Right cardiac atrium (tissue), 5 donors: Measurements from ENCODE around the gene LANCL2. TPM values are rescaled to one million over a fixed set of nuclear protein-coding genes. Genes with fewer than 3 reads are reported as not detected.

ENCODE experiments used
- ATAC-seq, 2 donors: fragments of 200-7000 bp; cut with Tn5 transposase; one replicate each; pipeline versions ENCODE4 v1.8.0 to v1.9.1; 2020; ENCODE audit warnings: moderate library complexity in 2 of 2, mild to moderate bottlenecking in 1 of 2
- DNase-seq, 3 donors: peaks; one replicate each; pipeline ENCODE4 v3.0.0-alpha.2; 2020
- H3K27ac ChIP-seq: one replicate; pipeline ENCODE4 v1.5.1; 2013; ENCODE audit warnings: mild to moderate bottlenecking, low read length, control low read depth, moderate library complexity
- H3K27me3 ChIP-seq: one replicate; pipeline ENCODE4 v1.6.1; 2013; ENCODE audit not compliant: control insufficient read depth, insufficient read depth
- H3K4me1 ChIP-seq: one replicate; pipeline ENCODE4 v1.6.1; 2013; ENCODE audit warnings: low read length; ENCODE audit not compliant: control insufficient read depth, insufficient read depth
- H3K4me3 ChIP-seq: one replicate; pipeline ENCODE4 v1.5.1; 2013; ENCODE audit warnings: low read length, control low read depth
- H3K9me3 ChIP-seq: one replicate; pipeline ENCODE4 v1.6.1; 2013; ENCODE audit warnings: low read length; ENCODE audit not compliant: control insufficient read depth
- WGBS: extraction: QIAGEN DNeasy Blood & Tissue Kit; methylation state at CpG from one replicate; pipeline ENCODE4 v1.1.7; 2013; 5-methylcytosine and 5-hydroxymethylcytosine counted together
- intact Hi-C, 4 donors: fragments of 100-400 bp; cut with DNase I; formaldehyde crosslinking; loops; one replicate each; pipeline versions ENCODE4 v1.11.0 to v1.14.0; 2022 to 2023
- polyA plus RNA-seq: library from polyadenylated mRNA; stranded (reverse); fragments of 200-250 nt; gene quantifications from one replicate; pipeline ENCODE4 v1.2.3, GENCODE V29; 2013
- total RNA-seq, 4 donors: library from RNA; stranded (reverse); fragmentation: NEBNext Ultra II Directional; extraction: Animal tissue kit (Norgen Biotek cat#: 25700); gene quantifications; one replicate each; pipeline ENCODE4 v1.2.1, GENCODE V29; 2021
- donor health status: healthy with polysubstance abuse.
- donor health status: DM: no; HTN: yes; CAD: no.
- donor health status: DM: no; HTN: no; CAD: no.
- donor health status: DM: no; HTN: yes; CAD: no; lungs with severe emphysema.
- donor health status: DM: yes; HTN: yes; CAD: no.

LANCL2 gene
- total and polyA plus RNA-seq, 5 donors = 4.2 to 9.9 (median 8.7) TPM

DNA sequence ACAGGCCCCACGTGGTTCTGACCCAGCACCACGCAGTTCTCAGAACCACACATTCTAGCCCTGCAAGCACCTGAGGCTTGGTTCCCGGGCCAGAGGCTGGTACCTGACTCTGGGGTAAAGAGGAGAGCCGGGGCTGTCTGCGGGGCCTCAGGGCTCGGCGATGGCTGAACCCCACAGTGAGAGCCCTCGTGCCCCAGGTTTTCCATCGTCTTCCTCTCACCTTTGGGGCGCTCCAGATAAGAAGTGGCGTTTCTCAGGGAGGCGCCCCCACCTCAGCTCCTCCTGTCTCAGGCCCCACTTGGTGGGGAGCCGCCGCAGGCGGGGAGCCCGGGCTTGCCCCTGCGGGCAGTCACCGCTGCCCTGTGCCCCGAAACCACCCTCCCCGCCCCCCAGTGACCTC is 2.2 kb upstream of the LANCL2 start:
- DNase-seq = no peak
- Histone ChIP-seq H3K9me3 (no peaks in the 10 kb centered on the region), H3K27me3 (no peaks in the 10 kb centered on the region), H3K4me1 (no peaks in the 10 kb centered on the region), H3K27ac (no peak overlapping the region), H3K4me3 (no peak overlapping the region)
- intact Hi-C loops = no loop called here
- whole genome bisulfite sequencing = 89% methylated on average over 20 of the region's 20 CpGs
- ATAC-seq = no peak

DNA sequence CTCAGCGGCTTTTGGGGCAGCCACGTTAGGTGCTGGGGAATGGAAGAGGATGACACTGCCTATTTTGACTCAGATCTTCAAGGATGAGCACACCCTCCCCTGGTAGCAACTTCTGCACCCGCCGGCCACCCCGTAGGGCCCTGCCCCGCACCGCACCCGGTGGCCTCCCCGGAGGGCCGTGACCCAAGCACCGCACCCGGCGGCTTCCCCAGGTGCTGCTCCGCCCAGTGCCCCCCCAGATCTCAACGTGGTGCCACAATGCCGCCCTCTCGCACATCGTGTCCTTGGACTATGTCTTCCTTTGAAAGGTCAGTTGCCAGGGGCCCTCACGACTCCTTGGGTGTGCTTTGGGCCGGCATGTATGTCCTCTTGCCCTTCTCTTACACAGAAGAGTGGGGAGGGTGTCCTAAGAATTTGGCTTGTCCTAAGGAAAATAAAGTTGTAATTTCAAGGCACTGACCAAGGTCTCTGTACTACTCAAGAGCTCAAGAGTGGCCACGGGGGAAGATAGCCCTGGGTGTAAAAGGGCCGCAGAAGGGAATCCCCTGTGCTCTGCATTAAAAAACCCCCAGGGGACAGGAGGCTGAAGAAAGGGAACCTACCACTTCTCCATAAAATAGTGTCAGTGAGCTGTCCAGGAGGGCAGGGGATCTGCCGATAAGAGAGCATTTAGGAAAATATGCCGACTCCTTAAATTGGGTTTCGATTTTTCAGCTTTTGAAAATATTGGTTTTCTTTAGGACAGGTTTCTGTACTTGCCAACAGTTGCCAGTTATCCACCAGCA is 1.6 kb upstream of the LANCL2 start:
- no peak for ATAC-seq
- H3K4me3 ChIP-seq = no peak overlapping the region
- DNase-seq = peak in 1 of 3 donors; percentile 41
- no peaks in the 10 kb centered on the region for H3K9me3 ChIP-seq
- H3K4me1 ChIP-seq = no peaks in the 10 kb centered on the region
- WGBS = 89% methylated on average over 25 of the region's 25 CpGs
- intact Hi-C loops = no loop called here
- no peak overlapping the region for H3K27ac ChIP-seq
- H3K27me3 ChIP-seq = no peaks in the 10 kb centered on the region

GRCh38 chr7:55365675-55366460 is 731 bp downstream of the LANCL2 start:
- Histone ChIP-seq H3K27me3 (no peaks in the 10 kb centered on the region), H3K27ac (peak overlapping the region; percentile 94), H3K4me3 (peak overlapping the region; percentile 84), H3K9me3 (no peaks in the 10 kb centered on the region), H3K4me1 (no peaks in the 10 kb centered on the region)
- DNase-seq (peak; percentile 96 to 98 (median 98)), ATAC-seq (peak; percentile 99)
- WGBS = under 1% methylated on average over 101 of the region's 101 CpGs
- intact Hi-C loops = no loop called here

DNA sequence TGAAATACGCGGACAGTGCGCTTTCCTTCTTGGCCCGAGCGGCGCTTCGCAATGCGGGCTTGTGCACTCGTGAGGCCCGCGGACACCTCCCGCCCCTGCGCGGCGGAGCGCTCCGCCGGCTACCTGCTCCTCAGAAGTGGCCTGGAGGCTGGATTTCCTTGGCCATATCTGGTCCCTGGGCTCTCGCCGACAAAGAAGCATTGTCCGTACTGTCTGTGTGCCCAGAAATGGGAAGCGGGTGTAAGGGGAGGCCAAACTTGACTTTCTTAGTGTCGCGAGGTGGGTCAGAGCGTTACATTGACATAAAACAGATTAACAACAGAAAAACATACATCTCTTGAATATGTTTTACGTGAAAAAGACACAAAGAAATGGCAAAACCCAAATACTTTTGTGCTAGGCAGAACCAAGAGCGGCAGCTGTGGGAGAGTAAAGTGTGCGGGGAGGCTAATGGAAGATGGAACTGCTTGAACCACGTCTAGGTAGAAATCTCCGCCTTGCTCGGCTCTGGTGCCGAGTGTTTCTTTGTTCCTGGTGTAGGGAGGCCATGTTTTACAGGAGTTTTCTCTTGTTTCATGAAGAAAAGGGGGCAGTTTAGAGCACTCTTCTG is 1.4 kb downstream of the LANCL2 start:
- no peaks in the 10 kb centered on the region for H3K4me1 ChIP-seq
- H3K27me3 ChIP-seq = no peaks in the 10 kb centered on the region
- peak overlapping the region; percentile 84 for H3K4me3 ChIP-seq
- peak overlapping the region; percentile 69 for H3K27ac ChIP-seq
- WGBS = under 1% methylated on average over 32 of the region's 32 CpGs
- peak; percentile 25 to 39 for ATAC-seq
- DNase-seq = no peak
- intact Hi-C loops = no loop called here
- H3K9me3 ChIP-seq = no peaks in the 10 kb centered on the region

GRCh38 chr7:55367283-55367840 is 2.2 kb downstream of the LANCL2 start:
- Histone ChIP-seq H3K4me1 (no peaks in the 10 kb centered on the region), H3K27me3 (no peaks in the 10 kb centered on the region), H3K27ac (no peak overlapping the region), H3K9me3 (no peaks in the 10 kb centered on the region), H3K4me3 (peak overlapping the region; percentile 84)
- no peak for DNase-seq
- WGBS = 96% methylated on average over 19 of the region's 19 CpGs
- ATAC-seq = no peak
- intact Hi-C loops = no loop called here

DNA sequence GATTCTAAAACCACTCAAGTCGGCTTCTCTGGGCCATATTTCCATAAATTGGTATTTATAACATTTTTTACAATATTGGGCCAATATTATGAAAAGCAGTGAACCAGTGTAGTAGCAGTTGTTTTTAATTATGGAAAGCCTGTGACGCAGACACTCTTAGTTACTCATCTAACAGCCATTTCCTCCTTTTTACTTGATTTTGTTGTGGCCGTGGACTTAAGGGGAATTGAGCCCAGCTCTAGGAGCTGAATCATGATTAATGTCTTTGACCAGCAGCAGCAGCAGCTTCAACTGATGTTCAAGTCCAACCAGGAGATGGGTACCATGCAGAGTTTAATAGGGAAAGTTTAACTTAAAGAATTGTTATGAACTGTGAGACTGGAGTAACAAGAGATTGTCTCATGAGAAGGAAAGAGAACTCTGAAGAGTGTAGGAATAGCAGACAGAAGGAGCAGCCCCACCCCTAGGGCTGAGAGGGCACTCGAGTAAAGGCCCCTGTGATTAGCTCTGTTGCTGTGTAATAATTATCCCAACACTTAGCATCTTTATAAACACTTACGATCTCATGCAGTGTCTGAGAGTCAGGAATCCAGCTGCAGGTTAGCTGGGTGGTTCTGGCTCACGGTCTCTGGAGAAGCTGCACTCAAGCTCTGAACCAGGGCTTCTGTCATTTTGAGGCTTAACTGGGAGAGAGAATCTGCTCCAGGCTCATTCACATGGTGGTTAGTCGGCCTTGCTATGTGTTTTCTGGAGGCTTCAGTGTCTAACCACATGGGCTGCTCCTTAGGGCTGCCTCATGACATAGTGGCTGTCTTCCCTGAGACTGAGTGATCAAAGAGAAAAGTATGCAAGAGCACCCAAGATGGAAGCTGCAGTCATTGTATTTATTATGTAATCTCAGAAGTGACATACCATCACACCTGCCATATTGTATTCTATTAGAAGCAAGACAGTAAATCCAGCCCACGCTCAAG is 4.6 kb downstream of the LANCL2 start:
- Histone ChIP-seq H3K9me3 (no peaks in the 10 kb centered on the region), H3K27me3 (no peaks in the 10 kb centered on the region), H3K27ac (no peak overlapping the region), H3K4me1 (no peaks in the 10 kb centered on the region), H3K4me3 (no peak overlapping the region)
- ATAC-seq = no peak
- 83% methylated on average over 8 of the region's 8 CpGs for WGBS
- intact Hi-C loops = no loop called here
- DNase-seq = no peak

GRCh38 chr7:55374213-55374612 is 9.1 kb downstream of the LANCL2 start:
- H3K27me3 ChIP-seq = no peaks in the 10 kb centered on the region
- WGBS = 89% methylated on average over 2 of the region's 2 CpGs
- H3K4me1 ChIP-seq = no peaks in the 10 kb centered on the region
- no peak for DNase-seq
- no peak overlapping the region for H3K4me3 ChIP-seq
- no peak for ATAC-seq
- H3K27ac ChIP-seq = no peak overlapping the region
- no peaks in the 10 kb centered on the region for H3K9me3 ChIP-seq
- intact Hi-C loops = no loop called here

GRCh38 chr7:55375237-55375636 is 10.1 kb downstream of the LANCL2 start:
- no peak overlapping the region for H3K27ac ChIP-seq
- WGBS = 90% methylated on average over 4 of the region's 4 CpGs
- no peaks in the 10 kb centered on the region for H3K4me1 ChIP-seq
- intact Hi-C loops = no loop called here
- DNase-seq (no peak), ATAC-seq (no peak)
- no peaks in the 10 kb centered on the region for H3K27me3 ChIP-seq
- no peaks in the 10 kb centered on the region for H3K9me3 ChIP-seq
- no peak overlapping the region for H3K4me3 ChIP-seq

GRCh38 chr7:55377162-55377817 is 12.2 kb downstream of the LANCL2 start:
- Histone ChIP-seq H3K4me1 (no peaks in the 10 kb centered on the region), H3K4me3 (no peak overlapping the region), H3K27me3 (no peaks in the 10 kb centered on the region), H3K27ac (no peak overlapping the region), H3K9me3 (no peaks in the 10 kb centered on the region)
- intact Hi-C loops = no loop called here
- WGBS = 81% methylated on average over 4 of the region's 4 CpGs
- ATAC-seq (no peak), DNase-seq (no peak)

GRCh38 chr7:55379285-55379684 is 14.1 kb downstream of the LANCL2 start:
- 82% methylated on average over 3 of the region's 3 CpGs for WGBS
- no peak for DNase-seq
- H3K4me3 ChIP-seq = no peak overlapping the region
- ATAC-seq = no peak
- no peak overlapping the region for H3K27ac ChIP-seq
- no peaks in the 10 kb centered on the region for H3K9me3 ChIP-seq
- intact Hi-C loops = no loop called here
- H3K27me3 ChIP-seq = no peaks in the 10 kb centered on the region
- no peaks in the 10 kb centered on the region for H3K4me1 ChIP-seq
